GM23338 (cell line): ENCODE measurements around the gene ZNF267. TPM values are rescaled to one million over a fixed set of nuclear protein-coding genes. Genes with fewer than 3 reads are reported as not detected.

Source experiments
- ATAC-seq: fragments of 200-7000 bp; cut with Tn5 transposase; 3 replicates; pipeline ENCODE4 v1.9.1; 2020
- DNase-seq: peaks from one replicate; pipeline ENCODE4 v3.0.0-alpha.2; 2015; ENCODE audit warnings: low spot score
- H2AFZ ChIP-seq: fragments of 200-600 bp; sonication (generic); 2 replicates; pipeline ENCODE4 v1.8.0; 2016; ENCODE audit warnings: antibody characterized with exemption, mild to moderate bottlenecking, moderate library complexity
- H3F3A ChIP-seq: fragments of 200-600 bp; sonication (generic); replicated peaks from 2 replicates; pipeline ENCODE4 v1.8.0; 2017; ENCODE audit warnings: antibody characterized with exemption, mixed run types, low read depth
- H3K27ac ChIP-seq: fragments of 200-600 bp; sonication (generic); 2 replicates; pipeline ENCODE4 v1.6.1; 2016; ENCODE audit warnings: low read depth
- H3K27me3 ChIP-seq: fragments of 200-600 bp; sonication (generic); 2 replicates; pipeline ENCODE4 v1.8.0; 2016; ENCODE audit warnings: mild to moderate bottlenecking, mixed run types, moderate library complexity; ENCODE audit not compliant: insufficient read depth
- H3K36me3 ChIP-seq: fragments of 200-600 bp; sonication (generic); 2 replicates; pipeline ENCODE4 v1.8.0; 2016; ENCODE audit warnings: mild to moderate bottlenecking; ENCODE audit not compliant: insufficient read depth
- H3K4me1 ChIP-seq: fragments of 200-600 bp; sonication (generic); 2 replicates; pipeline ENCODE4 v1.8.0; 2016; ENCODE audit warnings: mild to moderate bottlenecking, moderate library complexity; ENCODE audit not compliant: insufficient read depth
- H3K4me2 ChIP-seq: fragments of 200-600 bp; sonication (generic); 2 replicates; pipeline ENCODE4 v1.7.1; 2017; ENCODE audit warnings: mixed run types
- H3K4me3 ChIP-seq: fragments of 200-600 bp; sonication (generic); 2 replicates; pipeline ENCODE4 v1.6.1; 2016; ENCODE audit warnings: mixed run types
- H3K79me2 ChIP-seq: fragments of 200-600 bp; sonication (generic); replicated peaks from 2 replicates; pipeline ENCODE4 v1.8.0; 2017; ENCODE audit warnings: mild to moderate bottlenecking; ENCODE audit not compliant: insufficient read depth
- H3K9me2 ChIP-seq: fragments of 200-600 bp; sonication (generic); 2 replicates; pipeline ENCODE4 v1.8.0; 2017; ENCODE audit not compliant: insufficient read depth
- H4K20me1 ChIP-seq: fragments of 200-600 bp; sonication (generic); replicated peaks from 2 replicates; pipeline ENCODE4 v1.8.0; 2017; ENCODE audit warnings: mild to moderate bottlenecking; ENCODE audit not compliant: insufficient read depth
- H3K27ac Mint-ChIP-seq: 2 replicates; pipeline ENCODE4 v1.8.0; 2020; ENCODE audit warnings: inconsistent platforms, mild to moderate bottlenecking, moderate library complexity, mixed read lengths
- H3K27me3 Mint-ChIP-seq: 3 replicates; pipeline ENCODE4 v1.8.0; 2022; ENCODE audit warnings: low read depth, mild to moderate bottlenecking, moderate library complexity, mixed read lengths, inconsistent platforms; ENCODE audit not compliant: insufficient read depth, poor library complexity
- H3K36me3 Mint-ChIP-seq: 3 replicates; pipeline ENCODE4 v1.8.0; 2021; ENCODE audit warnings: low read depth, mild to moderate bottlenecking, inconsistent platforms, moderate library complexity, mixed read lengths
- H3K4me1 Mint-ChIP-seq: 3 replicates; pipeline ENCODE4 v1.8.0; 2020; ENCODE audit warnings: mild to moderate bottlenecking, inconsistent platforms, mixed read lengths
- H3K4me3 Mint-ChIP-seq: 3 replicates; pipeline ENCODE4 v1.8.0; 2021; ENCODE audit warnings: moderate library complexity, mild to moderate bottlenecking, inconsistent platforms, mixed read lengths
- H3K9me3 Mint-ChIP-seq: 3 replicates; pipeline ENCODE4 v1.8.0; 2020; ENCODE audit warnings: moderate library complexity, mild to moderate bottlenecking, inconsistent platforms, mixed read lengths
- CREB1 ChIP-seq: fragments of 250-450 bp; sonication (Bioruptor Pico); IDR thresholded peaks from 2 replicates; pipeline ENCODE4 v1.5.0; 2020; ENCODE audit warnings: low read depth, mild to moderate bottlenecking, moderate library complexity
- CTCF ChIP-seq, 2 experiments: fragments of 200-600 bp in 1 of 2; sonication (generic) in 1 of 2; conservative IDR thresholded peaks; 2 replicates each; pipeline versions ENCODE4 v1.5.1 to v1.6.1; 2016 to 2017; ENCODE audit warnings: antibody characterized with exemption in 2 of 2, low read depth in 2 of 2, mild to moderate bottlenecking in 2 of 2, moderate library complexity in 1 of 2
- EZH2phosphoT487 ChIP-seq: fragments of 200-600 bp; sonication (generic); IDR thresholded peaks from one replicate; pipeline ENCODE4 v1.8.1; 2018; ENCODE audit warnings: antibody characterized with exemption; ENCODE audit not compliant: unreplicated experiment
- NANOG ChIP-seq: IDR thresholded peaks from 2 replicates; pipeline ENCODE4 v1.6.1; 2016; ENCODE audit warnings: antibody characterized with exemption, borderline replicate concordance
- POLR2AphosphoS5 ChIP-seq: IDR thresholded peaks from 2 replicates; pipeline ENCODE4 v1.6.1; 2016; ENCODE audit warnings: antibody characterized with exemption, low read depth
- REST ChIP-seq: IDR thresholded peaks from one replicate; pipeline ENCODE4 v1.6.1; 2018; ENCODE audit warnings: antibody characterized with exemption; ENCODE audit not compliant: unreplicated experiment
- ZNF114 ChIP-seq: fragments of 250-450 bp; sonication (Bioruptor Pico); IDR thresholded peaks from 2 replicates; pipeline ENCODE4 v1.5.0; 2020; ENCODE audit warnings: mild to moderate bottlenecking, moderate library complexity
- ZNF331 ChIP-seq: fragments of 250-450 bp; sonication (Bioruptor Pico); IDR thresholded peaks from 2 replicates; pipeline ENCODE4 v1.5.0; 2020; ENCODE audit warnings: low read depth, mild to moderate bottlenecking, moderate library complexity
- ZNF462 ChIP-seq: fragments of 250-450 bp; sonication (Bioruptor Pico); IDR thresholded peaks from 2 replicates; pipeline ENCODE4 v1.5.0; 2020; ENCODE audit warnings: mild to moderate bottlenecking, moderate library complexity
- polyA plus RNA-seq: library from polyadenylated mRNA; unstranded; fragments of >200 nt; fragmentation: Nextera tagmentation; extraction: Ambion mirVana; gene quantifications from 2 replicates; pipeline ENCODE4 v1.2.1, GENCODE V29; 2016
- total RNA-seq: library from RNA; depleted of rRNA; stranded (reverse); fragments of >200 nt; shearing (Covaris generic); gene quantifications from 2 replicates; pipeline ENCODE4 v1.2.3, GENCODE V29; 2014

ZNF267 gene
- total and polyA plus RNA-seq, 2 experiments from 2014 or later: 13.8 to 31.7 TPM

- Mint-ChIP-seq H3K27ac (no peak overlapping the region), H3K27me3 (peaks cover 5% of the 10 kb centered on the region), H3K36me3 (no peaks in the 10 kb centered on the region; the same call in 2 of the 3 replicates), H3K4me1 (peaks cover 14% of the 10 kb centered on the region; the same call in 2 of the 3 replicates), H3K9me3 (peaks cover under 1% of the 10 kb centered on the region; the same call in 1 of the 3 replicates), H3K4me3 (no peak overlapping the region)
- H3K4me1 ChIP-seq: peaks cover 16% of the 10 kb centered on the region
- no peaks in the 10 kb centered on the region for H3K9me2 ChIP-seq
- H3F3A ChIP-seq: no peaks in the 10 kb centered on the region
- DNase-seq: no peak
- H4K20me1 ChIP-seq: peaks cover 14% of the 10 kb centered on the region
- no peak overlapping the region for H3K27ac ChIP-seq
- ATAC-seq: no peak
- no peaks in the 10 kb centered on the region for H3K27me3 ChIP-seq
- no peak overlapping the region for H2AFZ ChIP-seq
- TF ChIP-seq ZNF462 (CRISPR knock-in tag) (no peak), ZNF331 (no peak), EZH2phosphoT487 (no peak), NANOG (no peak), CREB1 (CRISPR knock-in tag) (no peak), REST (no peak), POLR2AphosphoS5 (no peak), ZNF114 (CRISPR knock-in tag) (no peak), CTCF (conservative IDR thresholded peaks at IDR 0.05; ENCODE audit: low read depth in 2 of 2) (no peak)
- H3K4me2 ChIP-seq: no peak overlapping the region
- no peaks in the 10 kb centered on the region for H3K36me3 ChIP-seq
- peaks cover 32% of the 10 kb centered on the region for H3K79me2 ChIP-seq
- H3K4me3 ChIP-seq: no peak overlapping the region
These were observed 1.4 kb upstream of the ZNF267 start for GRCh38 chr16:31872201-31872600.
